Motor neuron (in vitro differentiated cells): ENCODE measurements around the gene ST3GAL3. TPM values are rescaled to one million over a fixed set of nuclear protein-coding genes. Genes with fewer than 3 reads are reported as not detected.

Source experiments
- ATAC-seq, 8 experiments: fragments of 200-7000 bp; cut with Tn5 transposase; replicated peaks in 6 of 8; 2 replicates each; pipeline ENCODE4 v1.8.0; 2021; ENCODE audit warnings: mild to moderate bottlenecking in 8 of 8, moderate library complexity in 8 of 8
- H3K27ac ChIP-seq, 2 donors: fragments of 250-450 bp; sonication (Bioruptor Pico); 2 replicates each; pipeline ENCODE4 v1.9.0; 2021; ENCODE audit warnings: antibody characterized with exemption in 2 of 2, mild to moderate bottlenecking in 2 of 2, moderate library complexity in 1 of 2
- H3K4me1 ChIP-seq, 2 donors: fragments of 250-450 bp; sonication (Bioruptor Pico); replicated peaks in 1 of 2; 2 replicates each; pipeline ENCODE4 v1.6.1; 2021; ENCODE audit warnings: antibody characterized with exemption in 2 of 2, mild to moderate bottlenecking in 2 of 2, moderate library complexity in 1 of 2
- H3K4me3 ChIP-seq, 5 donors: fragments of 250-450 bp; sonication (Bioruptor Pico); 2 replicates each; pipeline ENCODE4 v1.9.0; 2021; ENCODE audit warnings: antibody characterized with exemption in 5 of 5, mild to moderate bottlenecking in 5 of 5, moderate library complexity in 4 of 5
- WGBS, 10 experiments: fragments of 450-650 bp; shearing (Covaris generic); methylation state at CpG; one replicate each; pipeline ENCODE4 v1.0.0; 2022; 5-methylcytosine and 5-hydroxymethylcytosine counted together
- in situ Hi-C, 9 experiments: fragments of 400-800 bp; cut with MboI; loops; one replicate each; pipeline ENCODE4 v1.15.0; 2021; ENCODE audit warnings: low sequenced_read_pairs in 9 of 9, low pct_unique_long_range_greater_than_20kb in 2 of 9; ENCODE audit not compliant: unreplicated experiment in 9 of 9
- total RNA-seq, 8 experiments: library from RNA; unstranded; fragments of 300-600 nt; gene quantifications; 2 replicates each; pipeline versions ENCODE4 v1.2.3 to v1.2.4, GENCODE V29; 2022

Gene ST3GAL3
- total RNA-seq, 8 experiments from 2014 or later: 11.7 to 30.6 (median 29.0) TPM

DNA sequence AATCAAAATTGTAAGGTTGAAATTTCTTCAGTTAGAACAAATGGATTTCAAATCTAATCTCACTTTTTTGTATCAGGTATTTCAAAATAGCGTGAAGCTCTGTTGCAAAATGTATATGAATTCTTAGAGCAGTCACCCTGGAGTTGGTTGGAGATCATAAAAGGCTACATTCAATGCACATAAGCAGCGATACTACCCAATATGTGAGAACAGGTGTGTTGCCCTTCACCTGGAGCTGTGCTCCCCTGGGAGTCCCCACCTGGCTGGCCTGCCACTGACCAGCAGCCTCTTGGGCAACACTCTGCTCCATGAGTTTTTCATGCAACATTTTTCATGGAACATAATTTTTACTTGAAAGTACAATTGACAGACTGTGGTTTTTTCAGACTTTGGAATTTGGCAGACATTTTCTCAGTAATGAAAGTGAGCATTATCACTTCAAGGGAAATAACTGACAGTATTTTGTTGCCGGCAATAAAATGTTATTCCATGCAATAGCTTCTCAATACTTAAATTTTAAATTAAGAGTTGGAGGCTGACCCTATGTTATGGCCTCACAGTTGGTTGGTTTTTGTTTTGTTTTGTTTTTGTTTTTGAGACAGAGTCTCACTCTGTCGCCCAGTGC lies 95.1 kb downstream of the ST3GAL3 start:
- H3K4me3 ChIP-seq: no peak overlapping the region
- 78 to 100% (median 94%) methylated on average over 1 to 4 of the region's 4 CpGs for WGBS, 10 experiments
- H3K4me1 ChIP-seq: peaks cover 0 to 18% of the 10 kb centered on the region in 2 donors
- ATAC-seq: no peak
- no peak overlapping the region for H3K27ac ChIP-seq
- in situ Hi-C loops: no loop called here

DNA sequence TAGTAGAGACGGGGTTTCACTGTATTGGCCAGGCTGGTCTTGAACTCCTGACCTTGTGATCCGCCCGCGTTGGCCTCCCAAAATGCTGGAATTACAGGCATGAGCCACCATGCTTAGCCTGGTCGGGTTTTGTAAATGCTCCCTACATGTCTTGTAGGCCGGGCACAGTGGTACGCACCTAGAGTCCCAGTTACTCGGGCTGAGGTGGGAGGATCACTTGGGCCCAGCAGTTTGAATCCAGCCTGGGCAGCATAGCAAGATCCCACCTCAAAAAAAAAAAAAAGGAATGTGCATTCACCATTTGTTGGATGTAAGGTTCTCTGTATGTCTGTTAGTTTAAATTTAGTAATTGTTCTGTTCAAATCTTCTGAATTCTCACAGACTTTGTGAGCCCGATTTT lies 95.8 kb downstream of the ST3GAL3 start:
- H3K4me3 ChIP-seq: no peak overlapping the region
- H3K4me1 ChIP-seq: peaks cover 0 to 18% of the 10 kb centered on the region in 2 donors
- no peak overlapping the region for H3K27ac ChIP-seq
- ATAC-seq: no peak
- 82 to 100% (median 100%) methylated on average over 1 to 9 of the region's 9 CpGs for WGBS, 10 experiments
- in situ Hi-C loops: no loop called here

DNA sequence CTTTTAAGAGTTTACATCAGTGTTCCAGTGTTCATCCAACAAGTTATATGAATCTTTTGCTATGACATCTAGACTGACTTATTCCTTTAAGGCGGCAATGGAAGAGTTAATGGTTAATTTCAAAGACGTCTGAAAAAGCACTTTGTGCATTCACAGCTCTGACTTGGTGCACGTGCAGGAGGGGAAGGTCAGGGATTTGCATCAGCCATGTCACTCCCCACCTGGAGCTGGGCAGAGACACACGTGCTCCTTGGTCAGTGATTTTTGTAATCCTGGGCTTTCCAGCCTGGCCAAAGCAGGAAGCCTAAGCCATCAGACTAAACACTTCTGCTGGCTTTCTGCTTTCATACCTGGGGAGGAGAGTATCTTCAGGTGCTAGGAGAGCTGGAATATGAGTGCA lies 96.3 kb downstream of the ST3GAL3 start:
- WGBS, 10 experiments: 6 to 100% (median 42%) methylated on average over 1 to 4 of the region's 4 CpGs; no CpG with 5 or more reads in 2 of the 10 experiments
- peak in 2 of 8 experiments; percentile 75 to 76 for ATAC-seq
- Histone ChIP-seq H3K4me1 (peaks cover 0 to 18% of the 10 kb centered on the region in 2 donors), H3K4me3 (no peak overlapping the region), H3K27ac (no peak overlapping the region)
- in situ Hi-C loops: no loop called here

DNA sequence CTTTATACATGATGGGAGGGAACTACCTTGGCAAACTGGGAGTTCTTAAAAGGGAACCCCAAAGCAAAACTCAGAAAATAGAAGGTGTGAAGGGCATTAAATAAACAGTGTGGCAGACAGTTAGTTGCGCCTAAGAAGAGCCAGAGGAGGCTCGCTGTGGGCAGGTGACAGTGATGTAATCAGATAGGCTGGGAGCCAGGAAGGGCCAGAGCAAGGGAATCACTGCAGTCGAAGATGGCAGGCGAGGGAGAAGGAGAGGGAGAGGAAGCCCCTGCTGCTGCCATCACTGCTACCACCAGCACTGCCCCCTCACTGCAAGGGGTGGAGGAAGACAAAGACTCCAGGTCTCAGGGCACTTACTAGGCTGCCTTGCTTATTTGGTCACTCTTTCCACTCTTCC lies 97.2 kb downstream of the ST3GAL3 start:
- H3K27ac ChIP-seq: no peak overlapping the region
- ATAC-seq: no peak
- WGBS, 10 experiments: 75 to 100% (median 83%) methylated on average over 1 to 4 of the region's 4 CpGs; no CpG with 5 or more reads in 3 of the 10 experiments
- H3K4me1 ChIP-seq: peaks cover 0 to 18% of the 10 kb centered on the region in 2 donors
- no peak overlapping the region for H3K4me3 ChIP-seq
- in situ Hi-C loops: no loop called here

DNA sequence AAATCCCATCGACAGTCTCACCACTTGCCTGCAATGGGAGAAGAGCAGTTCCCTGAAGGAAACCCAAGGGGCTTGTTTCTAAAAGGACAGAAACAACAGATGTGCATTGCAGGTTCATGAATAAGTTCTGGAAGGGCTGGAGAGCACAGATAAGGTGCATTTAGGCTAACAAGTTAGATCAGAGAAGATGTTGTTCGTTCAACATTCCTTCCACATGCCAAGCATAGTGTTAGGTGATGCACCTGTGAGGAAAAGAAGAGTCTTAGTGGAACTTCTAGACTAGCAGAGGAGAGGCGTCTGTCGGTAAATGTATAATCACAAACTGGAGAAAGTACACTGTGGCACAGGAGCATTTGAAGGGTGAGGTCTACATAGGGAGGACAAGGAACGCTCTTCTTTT lies 98.0 kb downstream of the ST3GAL3 start:
- in situ Hi-C loops: no loop called here
- peaks cover 0 to 12% of the 10 kb centered on the region in 2 donors for H3K4me1 ChIP-seq
- H3K27ac ChIP-seq: no peak overlapping the region
- no peak overlapping the region for H3K4me3 ChIP-seq
- ATAC-seq: no peak
- WGBS, 10 experiments: 83 to 100% (median 99%) methylated on average over 1 to 5 of the region's 5 CpGs; no CpG with 5 or more reads in 2 of the 10 experiments

DNA sequence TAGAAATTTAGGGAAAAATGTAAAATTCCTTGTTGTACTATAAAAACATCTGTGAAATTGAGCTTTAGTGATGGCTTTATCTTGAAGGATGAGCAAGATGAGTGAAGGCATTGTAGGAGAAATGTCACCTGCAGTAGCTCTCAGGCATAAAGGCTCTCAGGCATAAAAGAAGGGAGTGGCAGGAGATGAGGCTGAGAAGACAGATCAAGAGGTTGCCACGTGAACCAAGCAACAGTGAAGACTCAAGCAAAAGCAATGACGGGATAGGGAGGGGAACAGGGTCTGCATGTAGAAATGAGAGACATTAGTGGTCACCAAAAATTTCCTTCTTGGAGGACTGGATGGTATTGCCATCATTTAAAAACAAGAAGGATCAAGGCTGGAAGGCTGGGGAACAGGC lies 98.8 kb downstream of the ST3GAL3 start:
- no peak for ATAC-seq
- H3K4me1 ChIP-seq: peaks cover 0 to 4% of the 10 kb centered on the region in 2 donors
- H3K27ac ChIP-seq: no peak overlapping the region
- H3K4me3 ChIP-seq: no peak overlapping the region
- in situ Hi-C loops: no loop called here
- 50 to 100% (median 96%) methylated on average over 1 to 2 of the region's 2 CpGs for WGBS, 10 experiments

DNA sequence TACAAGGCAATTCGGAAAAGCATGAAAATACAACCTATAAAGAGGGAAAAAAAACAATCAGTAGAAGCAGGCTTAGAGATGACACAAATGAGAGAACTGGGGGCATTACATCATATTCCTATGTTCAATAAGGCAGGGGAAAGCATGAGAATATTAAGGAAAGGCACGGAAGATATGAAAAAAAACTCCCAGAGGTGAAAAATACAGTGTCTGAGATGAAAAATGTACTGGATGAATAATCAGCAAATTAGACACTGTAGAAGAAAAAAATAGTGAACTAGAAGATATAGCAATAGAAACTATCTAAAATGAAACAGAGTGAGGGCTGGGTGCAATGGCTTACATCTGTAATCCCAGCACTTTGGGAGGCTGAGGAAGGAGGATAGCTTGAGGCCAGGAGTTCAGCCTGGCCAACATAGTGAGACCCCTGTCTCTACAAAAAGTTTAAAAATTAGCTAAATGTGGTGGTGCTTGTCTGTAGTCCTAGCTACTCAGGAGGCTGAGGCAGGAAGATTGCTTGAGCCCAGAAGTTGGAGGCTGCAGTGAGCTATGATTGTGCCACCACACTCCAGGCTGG lies 101.8 kb downstream of the ST3GAL3 start:
- ATAC-seq: no peak
- Histone ChIP-seq H3K4me3 (no peak overlapping the region), H3K27ac (no peak overlapping the region), H3K4me1 (no peaks in the 10 kb centered on the region)
- in situ Hi-C loops: no loop called here
- WGBS, 10 experiments: 88 to 100% (median 99%) methylated on average over 1 to 2 of the region's 2 CpGs

DNA sequence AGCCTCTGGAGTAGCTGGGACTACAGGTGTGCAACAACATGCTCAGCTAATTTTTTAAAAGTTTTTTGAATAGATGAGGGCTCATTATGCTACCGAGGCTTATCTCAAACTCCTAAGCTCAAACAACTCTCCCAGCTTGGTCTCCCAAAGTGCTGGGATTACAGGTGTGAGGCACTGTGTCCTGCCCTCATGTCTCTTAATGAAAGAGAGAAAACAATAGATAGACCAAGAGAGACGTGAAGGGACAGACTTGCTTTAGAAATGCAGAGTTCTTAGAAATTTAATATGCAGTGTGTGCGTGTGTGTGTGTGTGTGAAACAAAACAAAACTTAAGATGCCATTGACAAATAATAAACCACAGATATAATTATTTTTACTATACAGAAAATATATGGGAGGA lies 105.2 kb downstream of the ST3GAL3 start:
- no peak overlapping the region for H3K4me3 ChIP-seq
- in situ Hi-C loops: no loop called here
- WGBS, 10 experiments: 40 to 100% (median 79%) methylated on average over 2 to 3 of the region's 3 CpGs
- no peaks in the 10 kb centered on the region for H3K4me1 ChIP-seq
- ATAC-seq: no peak
- H3K27ac ChIP-seq: no peak overlapping the region

DNA sequence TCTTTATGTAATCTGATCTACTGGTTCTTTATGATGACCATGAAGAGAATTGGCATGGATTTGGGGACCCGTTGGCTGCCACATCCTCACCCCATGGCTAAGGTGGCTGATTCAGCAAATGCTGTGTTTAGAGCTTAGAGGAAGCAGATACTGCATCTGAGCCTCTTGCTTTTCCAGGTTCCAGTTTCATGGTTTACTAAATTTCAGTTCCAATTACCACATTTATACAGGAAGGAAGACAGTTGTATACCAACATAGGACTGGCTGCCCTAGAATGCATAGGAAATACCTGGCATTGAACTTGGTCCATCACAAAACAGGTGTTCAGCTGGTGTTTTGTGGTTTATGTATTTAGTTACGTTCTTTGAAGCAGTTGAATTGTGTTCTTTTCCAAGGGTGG lies 107.1 kb downstream of the ST3GAL3 start:
- no peak overlapping the region for H3K4me3 ChIP-seq
- H3K27ac ChIP-seq: no peak overlapping the region
- in situ Hi-C loops: no loop called here
- no peaks in the 10 kb centered on the region for H3K4me1 ChIP-seq
- WGBS, 10 experiments: 83 to 100% (median 100%) methylated on average over 1 to 2 of the region's 2 CpGs; no CpG with 5 or more reads in 1 of the 10 experiments
- ATAC-seq: no peak

DNA sequence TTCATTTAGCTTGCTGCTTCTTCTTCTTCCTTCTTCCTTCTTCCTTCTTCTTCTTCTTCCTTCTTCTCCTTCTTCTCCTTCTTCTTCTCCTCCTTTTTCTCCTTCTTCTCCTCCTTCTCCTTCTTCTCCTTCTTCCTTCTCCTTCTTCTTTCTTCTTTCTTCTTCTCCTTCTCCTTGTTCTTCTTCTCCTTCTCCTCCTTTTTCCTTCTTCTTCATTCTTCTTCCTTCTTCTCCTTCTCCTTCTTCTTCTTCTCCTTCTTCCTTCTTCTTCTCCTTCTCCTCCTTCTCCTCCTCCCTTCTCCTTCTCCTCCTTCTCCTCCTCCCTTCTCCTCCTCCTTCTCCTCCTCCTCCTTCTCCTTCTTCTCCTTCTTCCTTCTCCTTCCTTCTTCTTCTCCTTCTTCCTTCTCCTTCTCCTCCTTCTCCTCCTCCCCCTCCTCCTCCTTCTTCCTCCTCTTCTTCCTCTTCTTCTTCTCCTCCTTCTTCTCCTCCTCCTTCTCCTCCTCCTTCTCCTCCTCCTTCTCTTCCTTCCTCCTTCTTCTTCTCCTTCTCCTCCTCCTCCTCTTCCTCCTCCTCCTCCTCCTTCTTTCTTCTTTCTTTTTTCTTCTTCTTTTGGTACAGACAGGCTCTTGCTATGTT lies 110.1 kb downstream of the ST3GAL3 start:
- in situ Hi-C loops: no loop called here
- no peak for ATAC-seq
- no peak overlapping the region for H3K4me3 ChIP-seq
- no peaks in the 10 kb centered on the region for H3K4me1 ChIP-seq
- H3K27ac ChIP-seq: no peak overlapping the region

DNA sequence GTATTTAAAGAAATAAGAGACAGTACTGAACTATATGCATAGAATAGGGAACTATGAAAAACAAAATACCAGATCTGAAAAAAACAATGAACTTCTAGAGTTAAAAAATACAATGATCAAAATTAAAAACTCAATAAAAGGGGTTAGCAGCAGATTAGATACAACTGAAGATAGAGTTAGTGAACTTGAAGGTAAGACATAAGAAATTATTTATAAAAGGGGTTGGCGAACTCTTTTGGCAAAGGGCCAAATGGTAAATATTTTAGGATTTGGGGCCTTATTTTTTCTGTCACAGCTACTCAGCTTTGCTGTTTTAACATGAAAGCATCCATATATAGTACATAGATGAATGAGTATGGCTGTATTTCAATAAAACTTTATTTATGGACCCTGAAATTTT lies 111.4 kb downstream of the ST3GAL3 start:
- Histone ChIP-seq H3K4me3 (no peak overlapping the region), H3K4me1 (no peaks in the 10 kb centered on the region), H3K27ac (no peak overlapping the region)
- in situ Hi-C loops: no loop called here
- WGBS, 10 experiments: 85 to 100% (median 100%) methylated on average over 1 of the region's 1 CpG; no CpG with 5 or more reads in 2 of the 10 experiments
- no peak for ATAC-seq

DNA sequence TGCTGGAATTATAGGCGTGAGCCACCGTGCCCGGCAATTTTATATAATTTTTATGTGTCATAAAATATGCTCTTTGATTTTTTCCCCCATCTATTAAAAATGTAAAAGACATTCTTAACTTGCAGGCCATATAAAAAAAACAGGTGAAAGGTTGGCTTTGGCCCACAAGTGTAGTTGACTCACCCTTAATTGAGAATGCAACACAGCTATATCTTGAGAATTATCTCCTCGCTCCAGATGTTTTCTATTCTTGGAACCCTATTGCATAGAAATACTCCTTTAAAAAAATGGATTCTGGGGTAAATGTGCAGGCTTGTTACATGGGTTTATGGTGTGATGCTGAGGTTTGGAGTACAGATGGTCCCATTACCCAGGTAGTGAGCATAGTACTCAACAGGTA lies 112.0 kb downstream of the ST3GAL3 start:
- in situ Hi-C loops: no loop called here
- Histone ChIP-seq H3K4me1 (no peaks in the 10 kb centered on the region), H3K27ac (no peak overlapping the region), H3K4me3 (no peak overlapping the region)
- no peak for ATAC-seq
- whole genome bisulfite sequencing, 10 experiments: 71 to 100% (median 95%) methylated on average over 1 to 4 of the region's 4 CpGs; no CpG with 5 or more reads in 1 of the 10 experiments

DNA sequence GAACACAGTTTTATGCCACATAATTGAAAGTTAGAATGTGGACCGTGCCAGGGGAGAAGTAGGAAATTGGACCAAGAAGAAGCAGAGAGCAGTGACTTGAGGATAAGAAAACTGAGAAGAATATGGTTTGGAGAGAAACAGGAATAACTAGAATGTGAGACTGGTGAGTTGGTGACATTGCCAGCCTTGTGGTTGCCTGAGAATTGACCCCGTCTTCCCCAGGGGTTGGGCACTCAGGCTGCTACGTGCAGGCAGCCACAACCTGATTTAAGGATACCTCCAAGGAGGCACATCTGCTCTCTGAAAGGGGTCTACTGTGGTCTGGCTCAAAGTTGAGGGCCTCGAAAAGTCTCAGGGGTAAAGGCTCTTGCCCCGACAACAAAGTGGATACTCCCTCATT lies 114.1 kb downstream of the ST3GAL3 start:
- ATAC-seq: no peak
- Histone ChIP-seq H3K4me1 (no peaks in the 10 kb centered on the region), H3K4me3 (no peak overlapping the region), H3K27ac (no peak overlapping the region)
- 0 to 100% (median 64%) methylated on average over 1 to 5 of the region's 5 CpGs; no CpG with 5 or more reads in 1 of the 10 experiments for WGBS, 10 experiments
- in situ Hi-C loops: no loop called here
